D721Med (cell line): Measurements from ENCODE around the gene KRTAP10-3.

Source experiments
- DNase-seq: peaks from one replicate; pipeline ENCODE4 v3.0.0; 2011; ENCODE audit warnings: low spot score; ENCODE audit not compliant: insufficient read length
- FAIRE-seq: peaks from 2 replicates; lab custom pipeline; 2011; peaks lifted over from hg19 to GRCh38; lab: Jason Lieb, UNC
- CTCF ChIP-seq: IDR thresholded peaks from 2 replicates; pipeline ENCODE4 v1.5.1; 2012; ENCODE audit warnings: mild to moderate bottlenecking, control low read depth; ENCODE audit not compliant: insufficient read depth; ENCODE audit errors: missing control alignments

The KRTAP10-3 gene

GRCh38 chr21:44548381-44548780, 10.2 kb downstream of the KRTAP10-3 start:
- FAIRE-seq (no peak), DNase-seq (no peak)
- TF ChIP-seq CTCF: no peak

DNA sequence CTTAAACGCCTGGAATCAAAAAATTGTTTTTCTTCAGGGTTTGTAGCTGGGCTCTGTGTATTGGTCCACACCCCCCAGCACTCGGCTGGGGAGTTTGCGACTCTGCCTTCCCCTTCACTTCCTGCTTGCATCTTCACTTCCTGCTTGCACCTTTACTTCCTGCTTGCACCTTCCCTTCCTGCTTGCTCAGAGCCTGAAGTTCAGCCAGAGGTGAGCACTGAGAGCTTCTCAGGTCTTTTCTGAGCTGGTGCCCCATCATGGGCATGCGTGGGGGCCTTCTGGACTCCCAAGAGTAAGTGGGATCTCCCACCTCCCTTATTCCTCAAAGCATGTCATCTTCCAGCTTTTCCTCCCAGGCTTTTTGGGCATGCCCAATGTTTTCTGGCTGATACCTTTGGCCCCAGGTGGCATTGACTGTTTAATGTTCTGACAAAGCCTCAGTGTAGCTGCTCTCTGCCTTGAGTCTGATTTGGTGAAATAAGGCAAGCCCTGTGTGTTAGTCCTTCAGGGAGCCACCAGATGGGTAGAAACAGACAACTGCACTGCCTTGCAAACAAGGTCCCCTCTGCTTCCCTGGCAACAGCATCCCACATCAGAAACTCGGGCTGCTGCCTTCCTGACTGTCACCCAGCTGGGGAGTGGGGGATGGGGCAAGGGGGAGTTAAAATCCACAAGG, 10.8 kb downstream of the KRTAP10-3 start:
- DNase-seq (no peak), FAIRE-seq (no peak)
- no peak for TF ChIP-seq CTCF

DNA sequence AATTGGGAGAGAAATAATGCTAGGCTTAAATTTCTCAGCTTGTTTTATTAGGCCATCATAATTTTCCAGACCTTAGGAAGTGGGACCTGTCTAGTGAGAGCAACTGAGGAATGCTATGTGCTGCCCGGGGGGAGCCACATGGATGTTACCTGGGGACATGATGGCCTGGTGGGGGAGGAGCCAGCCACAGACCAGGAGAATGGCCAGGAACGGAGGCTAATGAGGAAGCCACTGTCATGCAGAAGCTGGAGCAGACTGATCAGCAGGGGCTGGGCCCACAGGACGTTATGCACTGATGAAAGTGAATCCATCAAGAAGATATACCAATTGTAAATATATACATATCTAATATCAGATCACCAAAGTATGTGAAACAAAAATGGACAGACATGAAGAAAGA, 14.0 kb downstream of the KRTAP10-3 start:
- TF ChIP-seq CTCF: no peak
- FAIRE-seq (no peak), DNase-seq (no peak)

DNA sequence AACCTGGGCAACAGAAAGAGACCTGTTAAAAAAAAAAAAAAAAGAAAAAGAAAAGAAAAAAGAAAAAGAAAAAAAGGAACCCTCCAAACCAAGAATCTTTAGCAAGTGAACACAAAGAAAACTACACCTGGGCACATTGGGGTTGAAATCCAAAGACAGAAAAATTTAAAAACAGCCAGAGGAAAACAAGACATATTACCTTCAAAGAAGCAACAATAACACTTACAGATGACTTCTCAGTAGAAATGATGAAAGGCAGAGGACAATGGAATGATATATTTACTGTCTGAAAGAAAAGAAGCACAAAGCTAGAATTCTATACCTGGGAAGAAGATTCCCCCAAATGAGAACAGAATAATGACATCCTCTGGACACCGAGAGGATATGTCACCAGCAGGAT, 15.9 kb downstream of the KRTAP10-3 start:
- TF ChIP-seq CTCF: no peak
- FAIRE-seq: no peak
- DNase-seq: no peak

DNA sequence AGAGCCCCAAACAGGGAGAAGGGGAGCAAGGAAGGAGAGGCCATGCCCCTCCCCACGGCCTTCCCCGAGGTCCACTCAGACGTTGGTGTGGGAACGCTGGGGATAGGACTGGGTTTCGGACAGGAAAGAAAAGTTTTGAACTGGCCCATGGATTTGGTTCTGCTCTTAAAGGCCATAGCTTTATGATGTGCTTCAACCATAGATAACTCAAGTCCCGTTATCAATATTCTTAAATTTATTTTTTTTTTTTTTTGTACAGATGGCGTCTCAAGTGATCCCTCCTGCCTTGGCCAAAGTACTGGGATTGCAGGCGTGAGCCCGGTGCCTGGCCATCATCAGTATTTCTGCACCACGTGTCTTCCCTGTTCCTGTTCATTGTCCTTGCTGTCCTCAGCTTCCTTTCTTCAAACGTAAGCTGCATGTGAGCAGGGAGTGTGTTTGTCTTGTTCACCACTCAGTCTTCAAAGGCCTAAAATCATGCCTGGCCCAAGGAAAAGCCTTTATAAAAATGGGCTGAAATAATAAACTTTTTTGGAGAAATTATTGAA, 17.8 kb downstream of the KRTAP10-3 start:
- DNase-seq (no peak), FAIRE-seq (no peak)
- no peak for TF ChIP-seq CTCF

DNA sequence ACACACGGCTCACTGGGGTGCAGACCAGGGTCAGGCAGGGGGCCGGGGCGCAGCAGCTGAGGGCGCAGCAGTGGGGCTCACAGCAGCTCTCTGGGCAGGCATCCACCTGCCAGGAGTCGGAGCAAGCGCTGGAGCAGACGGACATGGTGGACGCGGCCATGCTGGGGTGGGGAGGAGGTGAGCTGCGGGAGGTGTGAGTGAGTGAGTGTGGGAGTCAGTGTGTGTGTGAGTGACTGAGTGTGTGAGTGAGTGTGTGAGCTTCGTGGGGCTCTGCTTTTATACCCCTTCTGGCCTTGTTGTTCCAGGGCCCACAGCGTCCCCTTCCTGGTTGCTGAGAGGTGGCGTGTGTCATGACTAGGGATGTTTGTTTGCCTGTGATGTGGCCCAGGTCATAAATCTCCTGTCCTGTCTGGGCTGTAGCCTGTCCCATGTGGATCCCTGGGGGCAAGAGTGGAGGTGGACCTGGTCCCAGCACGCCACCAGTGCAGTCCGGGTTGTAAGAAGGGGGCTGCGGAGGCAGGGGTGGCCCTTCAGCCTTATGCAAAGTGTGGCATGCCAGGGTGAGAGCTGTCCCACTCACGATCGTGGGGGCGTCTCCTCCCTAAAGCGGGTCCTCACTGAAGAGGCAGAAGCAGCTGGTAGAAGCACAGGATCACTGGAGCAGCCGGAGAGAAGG, 18.5 kb downstream of the KRTAP10-3 start, which contains the start of gene KRTAP10-1:
TSS of gene KRTAP10-1 (minus strand) at position 205 of the 676 bp plus-strand sequence. CDS start at position 160, 45 bp downstream.
- no peak for FAIRE-seq
- no peak for TF ChIP-seq CTCF
- no peak for DNase-seq

- FAIRE-seq: no peak
Observed at GRCh38 chr21:44539046-44539445, 19.5 kb downstream of the KRTAP10-3 start.

More at GRCh38 chr21:44539046-44539445, 19.5 kb downstream of the KRTAP10-3 start:
- no peak for DNase-seq
- no peak for TF ChIP-seq CTCF
